ENCODE results near the gene DCAKD.

Gene DCAKD

DNA sequence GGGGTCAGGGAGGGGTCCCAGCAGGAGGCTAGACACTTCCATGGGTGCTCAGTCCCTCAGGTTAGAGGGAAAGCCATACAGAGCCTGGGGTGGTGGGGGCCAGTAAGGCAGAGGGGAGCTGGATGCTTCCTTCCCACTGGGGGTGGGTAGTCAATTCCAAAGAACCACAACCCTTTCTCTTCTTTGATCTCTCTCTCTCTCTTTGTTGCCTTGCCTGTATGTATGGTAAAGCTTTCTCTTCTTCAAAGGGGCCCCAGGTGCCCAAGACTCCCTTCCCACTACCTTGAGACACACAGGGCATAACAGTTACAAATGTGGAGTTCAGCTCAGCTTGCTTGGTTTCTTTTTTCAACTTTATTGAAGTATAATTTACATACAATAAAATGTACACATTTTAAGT lies 52.8 kb downstream of the DCAKD start:
- no peak for DNase-seq

DNA sequence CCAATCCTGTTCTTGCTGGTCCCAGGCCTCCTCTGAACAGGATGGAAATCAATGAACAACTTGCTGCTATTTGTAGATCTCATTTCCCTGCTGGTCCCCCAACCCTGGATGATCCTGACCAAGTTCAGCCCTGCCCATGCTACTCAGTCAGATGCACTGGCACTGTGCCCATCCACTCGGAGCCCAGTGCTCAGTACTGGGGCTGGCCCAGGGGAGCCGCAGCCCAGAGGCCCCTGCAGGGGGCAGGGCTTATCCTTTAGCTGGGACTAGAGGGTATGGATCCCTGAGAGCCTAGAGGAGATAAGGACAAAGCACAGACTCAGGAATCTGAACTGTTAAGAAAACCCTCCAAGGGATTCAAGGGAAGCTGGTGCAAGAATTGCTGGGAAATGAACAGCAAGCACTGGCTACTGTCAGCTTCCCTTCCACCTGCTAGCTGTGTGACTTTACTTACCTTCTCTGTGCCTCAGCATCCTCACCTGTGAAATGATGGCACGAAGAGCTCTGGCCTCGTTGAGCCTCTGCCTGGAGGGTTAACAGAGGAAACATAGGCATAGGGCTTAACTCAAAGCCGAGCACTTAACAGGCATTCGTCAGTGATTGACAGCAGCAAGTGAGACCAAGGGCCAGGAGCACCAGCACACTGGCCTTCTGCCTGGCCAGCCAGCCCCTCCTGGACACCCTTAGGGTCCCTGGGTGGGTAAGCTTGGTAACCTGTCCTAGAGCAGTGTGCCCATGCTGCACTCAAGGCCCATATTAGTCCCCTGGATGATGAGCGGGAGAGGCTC lies 53.5 kb downstream of the DCAKD start:
- DNase-seq, result no peak

DNA sequence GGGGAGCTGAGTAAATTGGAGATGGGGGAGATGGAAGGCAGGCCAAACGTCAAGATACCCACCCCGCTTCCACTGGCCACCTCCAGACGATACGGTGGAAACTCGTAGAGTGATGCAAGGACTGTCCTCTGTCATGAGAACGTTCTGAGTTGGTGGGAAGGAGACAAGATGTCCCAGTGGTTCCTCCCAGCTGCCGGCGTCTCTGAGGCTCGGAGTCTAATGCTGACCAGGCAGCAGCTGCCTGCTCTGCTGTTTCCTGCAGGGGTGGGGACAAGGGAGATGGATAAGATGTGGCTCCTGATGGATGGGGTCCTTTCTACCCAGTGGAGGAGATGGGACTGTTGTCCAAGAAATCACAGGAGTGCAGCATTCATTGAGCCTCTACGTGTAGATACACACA lies 55.1 kb downstream of the DCAKD start:
- DNase-seq, result no peak

DNA sequence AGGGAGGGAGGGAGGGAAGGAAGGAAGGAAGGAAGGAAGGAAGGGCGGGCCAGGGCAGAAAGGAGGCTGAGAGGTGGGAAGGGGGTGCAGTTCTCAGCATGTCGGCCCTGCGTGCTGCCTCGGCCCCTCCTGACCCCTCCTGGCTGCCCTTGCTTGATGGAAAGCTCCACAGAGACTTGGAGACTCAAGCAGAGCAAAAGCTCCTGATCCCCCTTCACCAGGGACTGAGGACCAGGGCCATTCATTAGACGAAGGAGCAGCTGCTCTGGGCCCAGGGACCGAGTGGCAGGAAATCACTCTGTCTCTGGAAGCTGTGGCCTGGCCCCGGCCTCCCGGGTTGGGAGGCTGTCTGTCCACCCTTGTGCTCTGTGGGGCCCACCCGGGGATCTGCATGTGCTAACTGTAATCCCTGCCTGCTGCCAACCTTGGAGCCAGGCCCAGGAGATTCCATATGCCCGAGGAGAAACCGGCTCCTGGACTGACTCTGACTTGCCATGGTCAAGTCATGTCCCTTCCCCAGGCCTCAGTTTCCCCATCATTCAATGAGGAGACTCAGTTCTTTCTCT lies 55.9 kb downstream of the DCAKD start:
- no peak for DNase-seq

GRCh38 chr17:44992242-44992939 lies 59.0 kb downstream of the DCAKD start:
- no peak for DNase-seq

DNA sequence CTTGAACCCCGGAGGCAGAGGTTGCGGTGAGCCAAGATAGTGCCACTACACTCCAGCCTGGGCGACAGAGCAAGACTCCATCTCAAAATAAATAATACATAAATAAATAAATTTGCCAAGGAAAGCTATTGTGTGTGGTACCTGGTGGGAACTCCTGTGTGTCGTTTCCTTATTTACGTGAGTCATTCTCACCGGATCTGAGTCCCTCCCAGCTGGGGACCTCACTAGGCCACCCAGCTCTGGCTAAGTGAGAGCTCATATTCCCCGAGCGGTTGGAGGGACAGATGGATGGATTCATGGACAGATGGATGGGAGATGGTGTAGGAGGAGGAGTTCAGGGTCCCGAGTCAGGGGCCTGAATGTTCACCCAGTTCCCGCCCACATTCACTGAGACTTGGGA lies 60.4 kb downstream of the DCAKD start:
- no peak for DNase-seq

DNA sequence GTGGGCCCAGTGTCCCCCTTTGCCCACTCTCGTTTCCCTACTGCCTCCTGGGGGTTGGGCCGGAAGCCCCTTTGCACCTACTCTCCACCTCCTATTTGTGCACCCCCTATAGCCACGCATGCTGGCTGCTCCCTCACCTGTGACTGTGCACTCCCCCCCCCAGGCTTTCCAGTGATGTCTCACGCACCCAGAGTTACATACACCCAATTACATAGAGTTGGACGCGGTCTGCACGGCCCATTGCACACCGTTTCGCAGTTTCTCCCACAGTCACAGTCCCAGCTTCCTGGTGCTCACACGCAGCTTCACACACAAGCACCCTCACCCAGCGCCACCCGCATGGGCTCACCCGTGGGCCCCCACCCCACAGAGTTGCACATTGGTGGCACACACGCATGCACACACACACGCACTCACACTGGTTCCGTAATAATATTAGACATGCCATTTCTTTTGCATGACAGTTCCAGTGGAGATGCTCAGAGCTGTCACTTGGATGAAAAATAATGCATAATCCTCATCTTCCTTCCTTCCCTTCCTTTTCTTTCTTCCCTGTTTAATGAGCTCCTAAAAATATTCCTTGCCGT lies 61.8 kb downstream of the DCAKD start:
- no peak for DNase-seq

GRCh38 chr17:44988044-44988942 lies 63.1 kb downstream of the DCAKD start:
- DNase-seq, result no peak

DNA sequence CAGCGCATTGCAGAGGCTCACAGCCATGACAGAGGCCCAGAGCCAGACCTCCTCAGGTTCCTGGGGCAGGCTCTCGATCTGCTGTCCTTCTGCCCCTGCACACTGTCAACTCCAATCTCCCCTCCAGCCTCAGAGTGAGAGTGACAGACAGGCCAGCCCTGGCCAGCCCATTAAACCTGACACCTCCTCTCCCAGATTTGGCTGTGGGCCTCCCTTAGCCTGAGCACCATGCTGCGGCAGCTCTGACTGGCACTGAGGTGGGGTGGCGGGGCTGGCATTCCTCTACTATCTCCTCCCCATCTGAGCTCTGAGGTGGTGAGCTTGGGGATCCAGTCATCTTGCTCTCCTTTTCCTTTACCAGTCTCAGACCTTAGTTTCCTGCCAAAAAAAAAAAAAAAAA lies 67.9 kb downstream of the DCAKD start:
- no peak for DNase-seq

GRCh38 chr17:44982113-44982702 lies 69.2 kb downstream of the DCAKD start:
- no peak for DNase-seq

DNA sequence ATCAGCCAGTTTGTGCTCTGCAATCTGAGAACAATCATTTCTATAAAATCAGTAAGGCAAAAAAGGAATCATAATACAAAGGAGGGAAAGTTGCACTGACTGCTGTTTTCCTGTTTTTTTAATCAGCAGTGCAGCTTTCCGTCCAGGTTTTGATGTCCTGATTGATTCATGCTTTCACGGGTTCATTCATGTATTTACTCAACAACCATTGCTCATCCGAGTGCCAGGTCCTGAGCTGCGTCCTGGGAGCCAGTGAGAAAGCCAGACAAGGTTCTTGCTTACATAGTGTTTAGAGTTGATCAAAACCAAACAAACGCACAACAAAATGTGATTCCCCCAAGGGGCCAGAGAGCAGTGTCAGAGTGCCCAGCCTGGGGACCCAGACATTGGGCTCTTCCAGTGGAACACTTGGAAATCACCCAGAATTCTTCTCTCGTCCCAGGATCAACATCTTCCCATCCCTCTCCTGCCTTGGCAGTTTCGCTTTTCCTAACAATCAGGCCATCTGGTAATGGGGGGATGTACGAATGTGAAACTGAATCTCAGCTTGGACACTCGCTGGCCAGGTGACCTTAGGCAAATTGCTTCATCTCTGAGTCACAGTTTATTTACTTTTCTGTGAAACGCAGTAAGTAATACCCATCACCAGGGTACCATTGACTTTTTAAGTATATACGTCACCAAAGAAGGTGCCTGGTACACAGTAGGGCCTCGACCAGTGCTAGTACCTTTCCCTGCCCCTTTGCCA lies 70.0 kb downstream of the DCAKD start:
- no peak for DNase-seq

GRCh38 chr17:44979426-44979995 lies 71.9 kb downstream of the DCAKD start:
- no peak for DNase-seq

DNA sequence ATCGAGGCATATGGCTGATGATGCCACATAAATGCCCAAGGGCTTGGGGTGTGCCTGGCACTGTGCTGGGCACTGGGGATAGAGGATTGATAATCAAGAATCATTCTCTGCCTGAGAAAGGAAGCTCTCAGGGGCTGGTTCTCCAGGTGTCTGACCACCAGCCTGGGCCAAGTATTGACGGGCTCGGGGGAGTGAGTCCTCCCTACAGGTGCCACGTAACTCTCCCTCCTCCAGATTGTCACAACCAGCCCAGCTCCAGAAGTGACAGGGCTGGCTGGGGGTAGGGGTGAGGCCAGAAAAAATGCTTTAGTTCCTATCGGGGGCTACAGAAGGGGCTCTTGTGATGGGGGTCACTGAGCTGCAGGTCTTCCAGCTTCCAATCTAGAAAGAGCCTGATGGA lies 72.6 kb downstream of the DCAKD start:
- DNase-seq, result no peak

DNA sequence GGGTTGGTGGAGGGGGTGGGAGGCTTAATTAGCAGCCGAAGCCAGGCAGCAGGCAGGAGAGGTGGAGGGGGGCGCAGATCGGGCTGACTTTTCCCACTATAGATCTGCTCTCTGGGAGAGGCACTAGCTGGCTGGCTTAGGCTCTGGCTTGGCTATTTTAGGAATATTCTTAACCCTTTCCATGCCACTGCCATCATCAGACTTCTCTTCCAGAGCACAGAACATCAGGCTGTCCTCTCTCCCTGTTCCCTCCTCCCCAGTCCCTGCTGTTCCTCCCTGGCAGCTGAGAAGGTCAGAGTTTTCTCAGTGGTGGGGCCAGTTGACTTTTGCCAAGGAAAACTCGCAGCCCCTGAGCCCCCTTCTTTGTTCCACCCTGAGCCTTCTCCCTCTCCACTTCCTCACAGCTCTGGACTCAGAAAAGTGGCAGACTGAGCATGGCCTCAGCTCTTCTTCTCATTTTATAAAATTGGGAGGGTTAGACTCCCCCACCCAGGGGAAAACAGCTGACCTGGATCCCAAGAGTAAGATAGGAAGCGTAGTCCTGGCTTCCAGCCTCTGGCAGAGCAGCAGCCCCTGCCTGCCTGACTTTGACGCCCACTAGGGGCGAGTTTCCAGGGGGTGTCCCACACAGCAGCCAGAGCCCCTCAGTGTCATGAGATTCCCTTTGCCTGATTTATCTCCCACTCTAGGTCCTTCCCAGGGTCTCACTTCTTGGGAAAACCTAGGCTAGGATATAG lies 73.5 kb downstream of the DCAKD start:
- no peak for DNase-seq

- no peak for DNase-seq
Observed at GRCh38 chr17:44977065-44977464, 74.4 kb downstream of the DCAKD start.

DNA sequence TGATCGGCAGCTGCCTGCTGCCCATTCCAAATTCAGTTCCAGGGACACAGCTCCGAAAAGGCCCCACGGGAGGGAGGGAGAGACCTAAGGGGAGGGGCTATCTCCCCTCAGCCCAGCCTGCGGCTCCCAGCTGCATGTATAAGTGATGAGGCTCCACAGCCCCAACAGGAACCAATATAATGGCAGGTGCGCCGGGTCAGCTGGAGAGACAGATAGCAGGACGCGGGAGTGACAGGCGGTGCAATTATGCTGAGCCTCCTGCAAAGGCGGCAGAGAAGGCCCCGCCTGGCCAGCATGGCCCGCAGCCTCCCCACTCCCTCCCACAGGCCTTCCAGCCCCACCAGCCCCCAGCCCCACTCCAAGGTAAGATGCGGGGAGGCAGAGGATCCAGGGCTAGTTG lies 75.2 kb downstream of the DCAKD start:
- DNase-seq, result no peak
